ENCODE results near the gene POU3F3.

POU3F3 gene

DNA sequence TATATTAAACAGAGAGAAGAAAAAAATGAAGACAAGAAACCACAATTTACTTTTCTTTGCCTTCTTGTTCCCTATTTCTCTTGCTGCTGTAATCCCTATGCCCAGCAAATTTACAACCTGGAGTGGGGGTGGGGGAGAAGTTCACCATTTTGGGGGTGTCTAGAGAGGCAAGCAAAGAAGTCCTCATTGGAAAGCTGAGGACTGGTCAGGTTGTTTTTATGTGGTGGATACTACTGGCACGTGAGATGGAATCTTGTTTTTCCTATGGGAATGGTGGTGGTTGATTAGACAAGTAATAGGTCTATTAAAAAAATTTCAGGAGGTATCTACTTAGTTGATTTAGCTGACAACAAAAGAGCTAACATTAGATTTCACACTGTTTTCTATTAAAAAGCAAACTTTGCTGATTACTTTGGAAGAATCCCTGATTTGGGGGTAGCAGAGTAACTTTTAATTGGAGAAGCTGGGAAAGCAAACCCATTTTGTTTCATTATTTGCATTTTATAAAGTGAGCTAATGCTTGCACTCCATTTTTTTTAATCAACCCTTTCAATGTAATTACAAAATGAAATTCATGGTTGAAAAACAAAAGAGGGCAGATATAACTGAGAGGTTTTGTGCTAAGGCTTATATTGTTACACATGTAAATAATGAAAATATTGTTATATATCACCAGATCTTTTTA, 6.0 kb downstream of the POU3F3 start:
- DNase-seq, result no peak

DNA sequence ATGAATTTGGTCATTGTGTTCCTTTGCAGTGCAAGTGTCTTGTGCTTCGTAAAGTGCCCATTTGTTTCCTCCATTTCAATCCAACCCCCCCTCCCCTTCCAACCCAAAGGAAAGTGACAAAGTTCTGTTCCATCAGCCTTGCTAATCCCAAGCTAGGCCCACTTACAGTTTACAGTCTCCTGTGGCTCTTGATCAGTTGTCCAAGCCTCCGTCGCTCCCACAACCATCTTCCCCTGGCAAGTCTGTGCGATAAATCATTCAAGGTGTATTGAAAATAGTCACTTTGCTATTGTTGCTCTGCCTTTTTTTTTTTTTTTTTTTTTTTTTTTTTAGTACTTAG, 6.5 kb downstream of the POU3F3 start:
- DNase-seq, result peak; percentile 50

DNA sequence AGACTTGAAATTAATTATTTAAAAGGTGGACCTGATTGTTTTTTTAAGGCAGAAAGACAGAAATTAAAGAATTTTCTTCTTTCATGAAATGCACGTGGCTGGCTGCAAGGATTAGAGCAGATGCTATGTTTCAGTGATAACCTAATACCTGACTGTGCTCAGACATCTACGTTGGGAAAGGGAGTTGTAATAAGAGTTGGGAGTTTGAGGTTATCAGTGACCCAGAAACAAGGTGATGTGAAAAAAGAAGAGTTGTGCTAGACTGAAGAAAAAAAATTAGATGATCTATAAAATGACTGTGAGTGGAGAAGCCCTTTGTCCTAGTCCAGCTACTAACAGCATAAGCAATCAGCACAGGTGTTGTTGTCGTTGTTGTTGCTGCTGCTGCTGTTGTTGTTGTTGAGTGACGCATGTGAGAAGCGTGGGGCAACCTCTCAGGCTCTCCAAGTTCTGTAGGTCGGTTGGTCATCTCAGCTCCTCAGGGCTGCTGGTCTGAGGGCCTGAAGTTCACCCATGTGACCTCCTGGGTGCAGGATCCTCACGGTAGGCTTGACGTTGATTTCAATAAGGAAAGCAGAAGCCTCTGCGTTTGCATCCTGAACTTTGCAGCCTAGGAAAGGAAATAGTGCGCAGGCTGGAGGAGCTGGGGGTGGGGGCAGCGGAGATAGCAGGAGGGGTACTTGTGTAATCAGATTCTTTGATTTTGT, 7.6 kb downstream of the POU3F3 start:
- peak; percentile 56 for DNase-seq

DNA sequence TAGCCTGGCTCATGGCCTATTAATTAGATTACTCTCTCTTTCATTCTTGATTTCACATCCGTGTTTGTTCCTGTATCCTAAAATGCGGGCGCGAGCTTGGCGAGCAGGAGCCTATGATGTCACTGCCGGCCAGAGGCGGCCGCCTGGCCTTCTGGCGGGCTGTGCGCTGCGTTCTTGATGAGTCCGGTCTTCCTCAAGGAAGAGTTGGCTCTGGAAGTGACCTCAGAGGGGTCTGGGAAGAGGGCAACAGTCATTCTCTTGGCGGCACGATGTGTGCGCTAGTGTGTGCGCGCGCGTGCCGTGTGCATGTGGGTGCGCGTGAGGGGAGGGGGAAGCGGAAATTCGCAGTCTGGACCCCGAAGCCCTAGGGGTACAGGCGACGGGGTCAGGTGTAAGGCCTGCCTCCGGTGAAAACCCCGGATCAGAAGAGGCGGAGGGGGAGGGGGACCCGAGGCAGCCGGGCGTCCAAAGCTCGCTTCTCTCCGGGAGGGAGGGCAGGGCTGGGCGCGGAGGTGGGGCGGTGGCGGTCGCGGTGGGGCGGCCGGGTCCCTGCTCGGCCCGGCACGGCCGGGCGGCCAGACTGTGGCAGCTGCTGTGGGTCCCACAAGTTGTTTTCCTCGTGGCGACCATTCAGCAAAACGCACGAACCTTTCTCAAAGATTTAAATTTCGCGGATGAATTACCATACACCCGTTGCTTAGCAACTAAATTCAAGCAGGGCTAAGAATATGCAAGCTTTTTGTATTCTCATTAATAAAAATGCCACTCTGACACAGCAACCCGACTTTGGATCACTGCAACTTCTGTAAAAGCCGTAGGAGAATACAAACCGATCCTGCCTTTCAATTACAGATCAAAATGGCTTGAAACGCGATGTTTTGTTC, 8.4 kb downstream of the POU3F3 start:
- DNase-seq, result peak; percentile 76

DNA sequence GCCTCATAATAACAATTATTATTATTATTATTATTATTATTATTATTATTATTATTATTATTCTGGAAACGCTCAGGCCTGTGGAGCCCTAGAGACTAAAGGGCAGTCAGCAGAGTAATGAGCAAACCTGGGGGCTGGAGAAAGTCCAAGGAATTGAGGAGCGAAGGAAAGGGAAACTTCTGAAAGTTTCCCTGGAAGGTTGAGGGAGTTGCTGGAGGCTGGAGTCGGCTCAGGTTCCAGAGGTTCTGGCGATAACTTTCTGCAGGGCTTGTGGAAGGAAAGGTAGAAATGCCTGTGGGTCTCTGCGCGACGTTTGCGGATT, 9.2 kb downstream of the POU3F3 start:
- DNase-seq, result no peak

DNA sequence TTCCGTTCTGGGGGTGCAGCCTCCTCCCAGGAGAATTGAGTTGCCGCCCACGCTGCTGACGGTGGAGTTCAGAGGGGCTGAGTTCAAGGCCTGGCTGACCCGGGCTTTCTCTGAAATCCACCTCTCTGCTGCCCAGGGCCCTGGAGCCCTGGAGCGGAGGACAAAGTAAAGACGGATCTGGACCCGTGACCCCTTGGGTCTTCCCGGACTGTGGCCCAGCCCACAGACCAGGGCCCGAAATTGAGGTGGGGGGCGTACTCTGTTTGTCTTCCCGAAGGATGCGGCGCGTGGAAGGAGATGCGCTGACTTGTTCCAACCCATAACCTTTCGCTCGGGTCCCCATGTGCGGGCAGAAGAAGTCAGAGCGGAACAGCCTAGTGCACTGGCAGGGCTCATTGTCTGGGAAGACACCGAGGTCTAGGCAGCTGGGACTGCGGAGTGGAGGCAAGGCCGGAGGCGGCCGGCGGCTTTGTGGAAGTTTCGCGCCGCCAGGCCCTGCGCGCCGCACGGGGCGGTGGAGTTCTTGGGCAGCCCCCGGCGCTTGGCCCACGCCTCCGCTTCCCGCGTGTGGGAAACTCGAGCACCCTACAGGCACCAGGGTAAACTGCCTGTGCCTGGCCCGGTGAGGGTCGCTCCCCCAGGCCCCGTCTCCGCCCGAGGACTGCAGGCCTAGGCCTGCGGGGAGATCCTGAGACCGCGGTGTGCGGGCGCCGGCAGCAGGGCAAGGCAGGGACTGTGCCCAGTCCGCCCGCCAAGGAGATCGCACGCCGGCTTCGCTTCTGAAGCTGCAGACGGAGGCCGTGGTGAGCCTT, 9.8 kb downstream of the POU3F3 start:
- DNase-seq, result peak; percentile 77

DNA sequence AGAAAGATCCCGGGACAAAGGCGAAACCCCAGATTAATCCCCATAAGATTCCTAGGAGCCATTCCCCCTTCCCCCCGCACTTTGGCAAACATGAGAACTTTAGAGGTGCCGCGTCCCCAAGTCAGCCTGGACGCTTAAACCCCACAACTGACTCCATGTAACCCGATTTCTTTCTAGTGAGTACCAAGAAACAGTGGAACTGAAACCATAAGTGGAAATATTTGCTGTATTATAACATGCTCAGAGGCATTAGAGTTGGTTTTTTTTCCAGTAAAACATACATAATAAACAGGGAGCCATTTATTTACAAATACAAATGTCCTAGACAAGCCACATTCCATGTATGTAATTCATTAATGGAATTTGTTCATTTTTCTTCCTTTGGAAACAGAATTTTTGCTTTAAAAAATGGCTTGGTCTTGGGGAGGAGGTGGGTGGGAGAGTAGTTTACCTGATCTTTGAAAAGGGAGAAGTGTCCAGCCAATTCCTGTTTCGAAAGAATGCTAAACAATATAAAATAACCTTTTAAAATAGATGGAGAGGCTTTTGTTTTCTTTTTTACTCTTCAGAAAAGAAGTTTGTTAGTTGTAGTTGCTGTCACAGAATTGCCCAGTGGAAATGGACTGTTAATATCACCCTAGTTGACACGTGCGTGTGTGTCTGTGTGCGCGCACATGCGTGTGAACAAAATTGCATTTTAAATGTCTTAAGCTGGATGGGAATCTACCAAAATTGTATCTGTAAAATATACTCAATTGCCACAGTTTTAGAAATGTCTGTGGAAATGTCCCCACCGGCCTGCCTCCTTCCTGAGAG, 10.6 kb downstream of the POU3F3 start:
- peak; percentile 41 for DNase-seq

DNA sequence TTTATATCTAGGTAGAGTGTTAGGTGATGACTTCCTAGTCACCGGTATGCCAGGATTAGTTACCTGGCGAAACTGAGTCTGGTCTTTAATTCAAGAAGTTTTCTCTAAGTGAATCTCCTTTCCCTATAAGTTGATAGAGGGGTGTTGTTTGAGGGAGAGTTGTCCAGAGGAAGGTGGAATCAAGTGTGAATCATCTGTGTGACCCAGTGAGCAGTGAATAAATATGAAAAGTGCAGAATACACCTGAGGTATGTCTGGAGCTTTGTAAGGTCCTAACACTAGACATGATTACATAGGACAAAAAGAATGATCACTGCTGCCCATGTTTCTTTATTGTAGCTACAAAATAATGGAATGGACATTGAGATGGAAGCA, 11.2 kb downstream of the POU3F3 start:
- DNase-seq, result peak; percentile 35

DNA sequence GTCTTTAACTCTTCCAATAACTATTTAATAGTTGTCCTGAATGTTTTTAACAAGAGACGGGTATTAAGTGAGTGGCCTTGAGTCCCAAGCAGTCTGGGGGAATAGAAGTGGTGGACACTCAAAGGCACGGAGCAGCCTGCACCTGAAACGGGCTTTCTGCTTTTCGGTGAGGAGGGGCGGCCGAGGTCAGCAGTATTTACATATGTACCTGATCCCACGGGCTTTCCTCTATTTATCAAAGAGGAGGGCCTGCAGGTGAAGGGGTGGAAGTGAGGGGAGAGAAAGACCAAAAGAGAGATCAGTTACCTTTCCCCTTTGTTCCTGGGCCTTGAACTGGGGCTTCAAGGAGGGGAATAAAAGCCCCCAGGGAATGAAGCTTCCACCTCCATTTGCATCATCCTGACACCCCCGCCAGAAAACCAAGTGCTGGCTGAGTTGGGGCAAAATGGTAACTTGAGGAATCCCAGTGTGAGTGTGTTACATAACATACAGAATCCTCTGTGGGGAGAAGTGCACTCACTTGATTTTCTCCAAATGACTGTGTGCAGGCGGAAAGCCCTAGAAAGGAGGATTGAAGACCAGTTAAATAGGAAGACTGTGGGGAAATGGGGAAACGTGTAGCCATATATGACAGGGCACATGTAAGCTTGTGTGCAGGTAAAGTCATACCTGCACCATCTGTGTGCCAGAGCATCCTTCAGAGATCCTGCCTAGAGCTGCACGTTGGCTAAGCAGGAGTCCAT, 12.4 kb downstream of the POU3F3 start:
- DNase-seq, result peak; percentile 31

DNA sequence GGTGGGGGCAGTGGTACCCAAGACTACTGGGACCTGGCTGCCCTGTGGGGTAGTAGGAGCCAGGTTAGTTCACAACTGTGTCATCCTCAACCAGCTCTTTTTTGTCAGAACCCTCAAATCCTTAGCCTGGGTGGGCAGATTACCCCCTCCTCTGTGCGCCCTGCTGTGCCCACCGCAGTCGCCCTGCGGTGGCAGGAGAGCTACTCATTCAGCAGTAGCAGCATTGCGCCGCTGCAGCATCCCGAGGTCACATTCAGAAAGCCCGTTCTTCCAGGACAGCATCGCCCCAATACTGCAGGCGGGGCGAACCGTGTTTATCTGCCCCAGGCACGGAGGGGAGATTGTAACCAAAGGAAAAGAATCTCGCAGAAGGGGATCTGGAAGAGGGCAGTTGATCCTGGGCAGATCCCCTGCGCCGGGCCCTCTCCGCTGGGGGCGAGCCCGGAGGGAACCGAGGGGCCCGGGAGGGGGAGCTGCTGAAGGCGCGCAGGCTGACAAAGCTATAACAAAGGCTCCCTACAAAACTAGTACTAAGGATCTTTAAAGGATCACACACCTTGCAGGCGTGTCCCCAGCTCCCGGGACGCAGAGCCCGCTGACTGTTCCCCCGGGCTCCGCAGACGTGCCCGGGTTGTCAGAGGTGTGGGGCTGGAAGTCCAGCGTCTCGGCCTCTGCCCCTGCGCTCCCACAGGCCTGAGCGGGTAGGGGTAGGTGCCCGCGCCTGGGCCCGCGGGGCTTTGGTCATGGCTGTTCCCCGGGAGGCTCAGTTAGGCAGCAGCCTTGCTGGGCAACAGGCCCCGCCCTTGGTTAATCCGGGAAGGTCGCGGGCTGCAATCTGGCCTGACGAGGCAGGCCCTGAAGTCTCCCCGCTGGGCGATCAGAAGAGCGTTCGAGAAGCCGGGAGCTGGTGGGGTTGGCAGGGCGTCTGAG, 13.2 kb downstream of the POU3F3 start:
- DNase-seq, result peak; percentile 69

DNA sequence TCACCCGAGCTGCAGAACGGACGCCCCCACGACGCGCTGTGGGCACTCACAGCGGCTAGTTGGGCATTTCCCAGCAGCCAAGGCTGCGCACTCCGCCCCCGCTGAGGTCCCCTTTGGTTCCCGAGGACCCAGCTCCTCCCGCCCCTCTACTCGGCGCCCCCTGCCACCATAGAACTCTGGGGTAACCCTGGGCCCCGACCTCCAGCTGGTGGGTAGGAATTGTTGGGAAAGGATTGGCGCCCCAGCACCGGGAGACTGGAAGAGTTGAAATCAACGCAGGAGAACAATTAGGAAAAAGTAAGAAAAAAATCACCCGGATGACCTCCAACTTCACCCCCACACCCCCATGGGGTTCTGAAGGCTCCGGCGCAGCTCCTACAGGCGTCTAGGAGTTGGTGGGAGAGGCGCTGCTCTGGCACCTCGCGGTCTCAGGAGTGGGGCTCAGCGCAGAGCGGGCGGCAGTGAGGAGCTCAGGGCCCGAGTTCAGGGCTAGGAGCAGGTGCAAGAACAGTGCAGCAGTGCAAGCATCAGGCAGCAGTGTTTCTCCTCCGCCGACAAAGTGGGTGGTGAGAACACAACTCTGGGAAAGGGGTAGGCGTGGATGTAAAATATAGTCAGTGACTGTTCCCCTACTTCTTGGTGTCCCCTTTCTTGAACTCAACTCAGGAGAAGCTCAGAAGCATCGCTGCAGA, 14.0 kb downstream of the POU3F3 start:
- DNase-seq, result peak; percentile 41

DNA sequence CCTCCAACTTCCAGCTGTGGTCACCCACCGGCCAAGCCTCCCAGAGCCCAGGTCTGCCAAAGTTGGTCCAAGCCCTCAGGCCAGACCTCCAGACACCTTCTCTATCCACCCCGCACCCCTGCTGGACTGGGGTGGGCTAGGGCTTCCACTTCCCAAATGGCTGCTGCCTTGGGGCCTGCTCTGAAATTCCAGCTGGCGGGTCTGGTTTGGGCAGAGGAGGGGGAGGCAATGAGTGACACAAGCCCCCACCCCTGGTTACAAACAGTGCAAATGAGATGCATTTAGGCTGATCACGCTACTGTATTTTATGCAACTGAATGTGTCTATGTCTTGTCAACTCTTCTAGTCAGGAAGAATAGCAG, 14.6 kb downstream of the POU3F3 start:
- DNase-seq, result no peak

DNA sequence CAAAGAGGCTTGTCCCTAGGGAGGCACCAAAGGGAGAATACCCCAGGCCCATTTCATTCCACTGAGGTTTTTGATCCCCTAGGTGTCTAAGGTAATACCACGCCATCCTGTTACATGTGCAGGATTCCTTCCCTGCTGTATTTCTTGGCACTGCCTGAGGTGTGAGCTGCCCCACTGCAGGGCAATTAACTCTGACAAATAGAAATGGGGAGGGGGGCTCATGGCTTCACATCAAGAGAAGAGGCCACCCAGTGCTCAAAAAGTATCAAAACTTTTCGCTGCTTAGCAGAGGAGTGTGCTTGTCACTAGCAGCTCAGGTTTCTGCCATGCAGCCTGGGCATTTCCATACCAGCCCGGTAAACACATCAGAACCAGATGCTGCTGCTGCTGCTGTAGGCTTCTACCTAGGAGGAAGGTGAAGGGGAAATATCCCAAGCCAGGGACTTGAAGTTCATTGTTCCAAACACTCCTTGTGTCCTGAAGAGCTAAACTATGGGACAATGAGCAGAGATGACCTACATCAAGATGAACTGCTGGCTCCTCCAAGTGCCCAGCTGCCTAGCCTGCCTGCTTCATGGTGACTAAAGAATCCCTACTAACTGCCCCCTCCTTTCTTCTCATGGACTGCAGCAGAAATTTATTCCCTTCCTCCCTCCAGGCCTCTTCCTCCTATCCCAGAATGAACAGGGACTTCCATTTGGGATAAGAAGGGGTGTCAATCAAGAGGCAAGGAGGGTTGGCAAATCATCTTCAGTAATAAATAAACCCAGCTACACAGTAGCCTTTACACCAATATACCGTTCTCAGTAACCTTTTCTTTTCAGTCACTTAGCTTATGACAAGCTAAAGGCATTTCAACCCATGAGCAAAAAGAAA, 16.4 kb downstream of the POU3F3 start:
- DNase-seq, result peak; percentile 35

DNA sequence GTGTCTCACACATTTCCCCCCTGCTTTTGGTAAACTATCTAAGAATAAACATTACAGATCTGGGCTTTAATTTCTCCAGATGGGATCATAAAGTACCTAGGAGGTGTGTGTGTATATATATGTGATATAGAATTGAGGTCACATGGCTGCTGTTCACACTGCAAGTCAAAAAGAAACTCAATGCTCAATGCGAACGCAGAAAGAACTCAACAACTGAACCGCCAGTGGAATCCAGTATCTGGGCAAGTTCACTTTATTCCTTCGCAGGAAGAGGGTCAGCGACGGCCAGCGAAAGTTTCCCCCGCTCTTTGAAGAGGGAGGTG, 17.7 kb downstream of the POU3F3 start:
- no peak for DNase-seq

DNA sequence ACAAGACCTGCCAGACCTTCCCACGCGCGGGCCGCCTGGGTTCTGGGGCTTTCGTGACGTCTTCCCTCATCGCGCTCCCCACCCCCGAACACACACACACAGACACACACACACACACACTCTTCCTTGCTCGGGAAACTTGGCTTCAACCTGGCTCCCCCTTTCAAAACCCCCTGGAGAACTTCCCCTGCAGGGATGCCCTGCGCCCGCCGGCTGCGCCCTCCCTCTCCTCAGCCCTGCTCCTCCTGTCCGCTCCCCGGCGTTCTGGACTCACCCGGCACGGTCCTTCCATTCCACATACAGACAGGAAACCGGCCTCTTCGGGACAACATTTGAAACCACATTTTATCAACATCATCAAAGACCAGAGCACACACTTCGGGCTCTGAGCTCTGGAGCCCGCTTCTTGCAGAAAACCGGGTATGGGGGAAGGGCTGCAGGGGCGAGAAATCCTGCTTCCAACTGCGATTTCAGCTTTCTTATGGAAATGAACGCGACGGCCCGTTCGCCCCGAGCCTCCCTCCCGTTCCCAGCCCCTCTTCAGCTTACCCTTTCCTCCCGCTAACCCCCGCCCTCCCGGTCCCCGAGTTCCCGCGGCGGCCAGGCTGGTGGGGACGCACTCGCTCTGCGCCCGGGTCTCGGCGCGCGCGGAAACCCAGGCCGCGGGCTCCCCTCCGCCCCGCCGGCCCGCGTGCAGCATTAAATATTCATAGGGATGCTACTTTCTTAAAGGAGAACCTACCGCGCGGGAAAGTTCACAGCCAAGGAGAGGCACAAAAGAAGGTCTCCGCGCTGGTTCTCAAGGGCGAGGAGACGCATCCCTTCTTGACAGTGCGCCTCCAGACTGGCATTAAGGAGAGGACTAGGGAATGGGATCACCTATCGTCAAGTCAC, 18.3 kb downstream of the POU3F3 start:
- peak; percentile 73 for DNase-seq

DNA sequence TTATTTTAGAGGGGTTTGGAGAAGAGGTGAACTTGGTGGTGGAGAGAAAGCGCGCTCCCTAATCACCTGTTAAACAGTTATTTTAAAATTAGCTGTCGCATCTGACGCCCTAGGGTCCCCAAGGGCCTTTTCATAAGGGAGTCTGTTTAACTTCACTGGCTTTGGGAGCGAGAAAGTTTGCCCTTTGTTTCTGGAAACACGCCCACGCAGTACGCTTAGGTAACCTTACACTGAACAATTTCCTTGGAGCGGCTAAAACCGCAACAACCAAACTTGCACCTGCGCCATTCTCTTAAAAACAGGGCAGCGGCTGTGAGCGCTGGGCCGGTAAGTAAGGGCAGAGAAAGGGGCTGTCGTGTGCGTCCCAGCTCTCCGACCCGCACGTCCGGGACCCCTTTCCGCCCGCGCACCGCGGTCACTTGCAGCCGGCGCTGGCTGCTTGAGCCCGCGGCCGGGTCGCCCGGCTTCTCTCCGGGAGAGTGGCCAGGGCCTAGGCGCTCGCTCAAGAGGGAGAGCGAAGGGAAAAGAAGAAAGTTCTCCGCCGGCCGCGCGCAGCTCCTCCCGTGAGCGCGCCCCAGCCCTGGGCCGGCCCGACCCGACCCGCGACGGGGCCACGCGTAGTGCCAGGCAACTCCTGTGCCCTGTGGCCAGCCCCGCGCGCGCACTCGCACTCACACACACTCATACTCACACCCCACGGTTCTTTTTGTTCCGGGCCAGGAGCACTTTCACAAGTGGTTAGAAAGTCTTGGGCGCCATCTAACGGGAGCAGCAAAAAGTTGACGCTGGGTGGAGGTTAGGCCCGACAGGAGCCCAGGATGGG, 19.2 kb downstream of the POU3F3 start:
- peak; percentile 94 for DNase-seq
